ENCODE results near the gene PAIP2. TPM values are rescaled to one million over a fixed set of nuclear protein-coding genes. Genes with fewer than 3 reads are reported as not detected.
"Not testable (repeated sequence)": the region's sequence is repeated elsewhere in the genome, so short reads cannot be mapped to it uniquely, and the experiment has no call there.

The PAIP2 gene
- total RNA-seq, 1 experiment from 2014 or later: 108 TPM

GRCh38 chr5:139354186-139354585, 12.5 kb downstream of the PAIP2 start:
- H3K9me3 ChIP-seq (ENCODE audit: control insufficient read depth in 1 of 2, insufficient read depth in 1 of 2, low read depth in 1 of 2, low read length in 2 of 2): no peaks in the 10 kb centered on the region
- H3K36me3 ChIP-seq (ENCODE audit: control insufficient read depth in 1 of 2, insufficient read depth in 2 of 2, low read length in 2 of 2): peaks cover 2 to 4% of the 10 kb centered on the region in 2 experiments; a peak in 3 of 4 replicates
- ChIA-PET POLR2A (interaction anchor here (1.1 to 1.4 kb wide), 2 partner anchors 12 to 61 kb away, joined by 3 read pairs; partner anchors contain the start of gene MATR3), CTCF (no interaction called here), RAD21 (ENCODE audit: low non-redundant PET in 1 of 2, low total read pairs in 2 of 2, uncharacterized antibody in 2 of 2, unreplicated experiment in 2 of 2) (no interaction called here)
- H2AFZ ChIP-seq (ENCODE audit: low read depth, low read length, poor library complexity, severe bottlenecking): no peak overlapping the region
- no peaks in the 10 kb centered on the region for H3K27me3 ChIP-seq (ENCODE audit: insufficient read depth, low read length)
- no peak overlapping the region for H3K27ac ChIP-seq (ENCODE audit: low read depth, low read length)
- no peak for ATAC-seq
- TF ChIP-seq POLR2A (IDR thresholded peaks at IDR 0.05; ENCODE audit: borderline replicate concordance, extremely low read depth, insufficient read depth, insufficient read length) (no peak), RAD21 (IDR thresholded peaks at IDR 0.05; ENCODE audit: low read depth) (no peak), CEBPB (IDR thresholded peaks at IDR 0.05; ENCODE audit: low read depth) (no peak), ATF3 (IDR thresholded peaks at IDR 0.05) (no peak), SP1 (IDR thresholded peaks at IDR 0.05; ENCODE audit: low read depth) (no peak), SRF (IDR thresholded peaks at IDR 0.05; ENCODE audit: low read depth) (no peak), FOSL1 (IDR thresholded peaks at IDR 0.05; ENCODE audit: low read depth) (no peak), JUND (IDR thresholded peaks at IDR 0.05) (no peak), TCF7L2 (IDR thresholded peaks at IDR 0.05; ENCODE audit: borderline replicate concordance, extremely low read depth, insufficient read depth, insufficient read length) (no peak), ELF1 (IDR thresholded peaks at IDR 0.05; ENCODE audit: borderline replicate concordance, low read depth) (no peak), YY1 (IDR thresholded peaks at IDR 0.05; ENCODE audit: extremely low read depth, insufficient replicate concordance, low read depth, low read length) (no peak), EZH2phosphoT487 (IDR thresholded peaks at IDR 0.05; ENCODE audit: borderline replicate concordance) (no peak), EGR1 (IDR thresholded peaks at IDR 0.05; ENCODE audit: low read depth) (no peak), EZH2 (IDR thresholded peaks at IDR 0.05) (no peak)
- no peaks in the 10 kb centered on the region for H3K9me2 ChIP-seq (ENCODE audit: insufficient read depth)
- intact Hi-C loops (cut with micrococcal nuclease): no loop called here
- H3K9ac ChIP-seq (ENCODE audit: low read length): no peak overlapping the region
- no peak for DNase-seq (ENCODE audit: low read depth, low spot score)
- H3K4me2 ChIP-seq (ENCODE audit: low read length): no peak overlapping the region
- H3K4me3 ChIP-seq (replicated peaks in 1 of 2; ENCODE audit: low read depth in 1 of 2, low read length in 2 of 2): no peak overlapping the region
- 0 out of 4 replicates have a peak, but pooled peaks cover 0 to 3% of the 10 kb centered on the region in 2 experiments for H3K4me1 ChIP-seq (ENCODE audit: control insufficient read depth in 1 of 2, insufficient read depth in 2 of 2, low read length in 2 of 2)
- peaks cover 4% of the 10 kb centered on the region; the same call in 1 of the 2 replicates for H4K20me1 ChIP-seq (ENCODE audit: insufficient read depth)
- no TSS peak for BruUV-seq (replicated peaks)
- peaks cover 100% of the 10 kb centered on the region for H3K79me2 ChIP-seq (ENCODE audit: insufficient read depth, low read length)

- RAD21 ChIA-PET (ENCODE audit: low non-redundant PET in 1 of 2, low total read pairs in 2 of 2, uncharacterized antibody in 2 of 2, unreplicated experiment in 2 of 2); H3K9me3 ChIP-seq (ENCODE audit: control insufficient read depth in 1 of 2, insufficient read depth in 1 of 2, low read depth in 1 of 2, low read length in 2 of 2); H2AFZ ChIP-seq (ENCODE audit: low read depth, low read length, poor library complexity, severe bottlenecking); CTCF ChIA-PET; H3K9ac ChIP-seq (ENCODE audit: low read length); H3K27ac ChIP-seq (ENCODE audit: low read depth, low read length); ATAC-seq; H3K36me3 ChIP-seq (ENCODE audit: control insufficient read depth in 1 of 2, insufficient read depth in 2 of 2, low read length in 2 of 2); H3K4me3 ChIP-seq (replicated peaks in 1 of 2; ENCODE audit: low read depth in 1 of 2, low read length in 2 of 2); intact Hi-C loops (cut with micrococcal nuclease); H3K27me3 ChIP-seq (ENCODE audit: insufficient read depth, low read length); H4K20me1 ChIP-seq (ENCODE audit: insufficient read depth); DNase-seq (ENCODE audit: low read depth, low spot score); H3K4me1 ChIP-seq (ENCODE audit: control insufficient read depth in 1 of 2, insufficient read depth in 2 of 2, low read length in 2 of 2); H3K4me2 ChIP-seq (ENCODE audit: low read length); H3K9me2 ChIP-seq (ENCODE audit: insufficient read depth); POLR2A ChIA-PET; BruUV-seq (replicated peaks): not testable (repeated sequence)
- peaks cover 100% of the 10 kb centered on the region for H3K79me2 ChIP-seq (ENCODE audit: insufficient read depth, low read length)
Observed at GRCh38 chr5:139355900-139356299, 14.2 kb downstream of the PAIP2 start.

Data from HCT116 (cell line).